22Rv1 (cell line): ENCODE data around the gene ASB7.

Experiments
- CTCF ChIP-seq: fragments of 450-650 bp; IDR thresholded peaks from 2 replicates; pipeline ENCODE4 v1.5.1; 2017; ENCODE audit warnings: mild to moderate bottlenecking
- ZFX ChIP-seq: fragments of 450-650 bp; IDR thresholded peaks from 2 replicates; pipeline ENCODE4 v1.6.1; 2017; ENCODE audit warnings: antibody characterized with exemption, borderline replicate concordance

- no peak for TF ChIP-seq CTCF
- no peak for TF ChIP-seq ZFX
These were observed 63.2 kb downstream of the ASB7 start for GRCh38 chr15:100665570-100665969.
